H1 (cell line): ENCODE data around the gene SH3BGRL3. TPM values are rescaled to one million over a fixed set of nuclear protein-coding genes. Genes with fewer than 3 reads are reported as not detected.

Experiments
- CEBPB ChIP-seq: IDR thresholded peaks from 2 replicates; pipeline ENCODE4 v1.6.1; 2012; ENCODE audit warnings: low read depth, low read length
- CHD7 ChIP-seq: fragments of 300-600 bp; sonication (generic); IDR thresholded peaks from 2 replicates; pipeline ENCODE4 v1.7.1; 2012; ENCODE audit warnings: low read length, moderate library complexity, mild to moderate bottlenecking, inconsistent platforms; ENCODE audit not compliant: insufficient replicate concordance
- CTCF ChIP-seq, 3 experiments: IDR thresholded peaks; 1 replicate in 2 of 3; 2 replicates in 1 of 3; pipeline versions ENCODE4 v1.5.1 to v1.6.1; 2011; ENCODE audit warnings: low read length in 3 of 3, mild to moderate bottlenecking in 3 of 3, inconsistent platforms in 2 of 3, low read depth in 1 of 3, moderate library complexity in 1 of 3; ENCODE audit not compliant: insufficient read depth in 1 of 3; ENCODE audit errors: control extremely low read depth in 1 of 3
- EZH2 ChIP-seq: fragments of 200-600 bp; sonication (generic); IDR thresholded peaks from 2 replicates; pipeline ENCODE4 v1.7.1; 2012; ENCODE audit warnings: low read depth, mild to moderate bottlenecking, moderate library complexity, low read length, inconsistent platforms; ENCODE audit not compliant: severe bottlenecking
- KDM5A ChIP-seq: fragments of 200-600 bp; IDR thresholded peaks from 2 replicates; pipeline ENCODE4 v1.7.1; 2012; ENCODE audit warnings: mild to moderate bottlenecking, low read length, inconsistent platforms, mixed read lengths
- RAD21 ChIP-seq, 2 experiments: IDR thresholded peaks in 1 of 2; conservative IDR thresholded peaks in 1 of 2; 2 replicates each; pipeline ENCODE4 v1.6.1; 2011; ENCODE audit warnings: low read depth in 2 of 2, low read length in 2 of 2, improper control_type of control experiment in 1 of 2, inconsistent platforms in 1 of 2, mild to moderate bottlenecking in 1 of 2, moderate library complexity in 1 of 2
- RBBP5 ChIP-seq: IDR thresholded peaks from 2 replicates; pipeline ENCODE4 v1.7.1; 2012; ENCODE audit warnings: low read depth, mild to moderate bottlenecking, inconsistent platforms, low read length, moderate library complexity, borderline replicate concordance
- RFX5 ChIP-seq: IDR thresholded peaks from 2 replicates; pipeline ENCODE4 v1.6.1; 2011; ENCODE audit warnings: low read depth, low read length, improper control_type of control experiment, borderline replicate concordance
- SUZ12 ChIP-seq: fragments of 200-600 bp; sonication (generic); IDR thresholded peaks from 2 replicates; pipeline ENCODE4 v1.6.1; 2012; ENCODE audit warnings: mild to moderate bottlenecking, inconsistent platforms, low read length, moderate library complexity, mixed read lengths
- polyA plus RNA-seq, 7 experiments: library from polyadenylated mRNA; depleted of rRNA in 3 of 7; stranded (reverse) in 5 of 7; unstranded in 2 of 7; fragments of >200 nt in 5 of 7; fragments of 200-250 nt in 2 of 7; gene quantifications; 1 replicate in 5 of 7; 2 replicates in 1 of 7; 4 replicates in 1 of 7; pipeline versions ENCODE4 v1.2.1 to v1.2.3, GENCODE V29; 2011 to 2013; ENCODE audit warnings: missing spikeins in 2 of 7, mixed read lengths in 2 of 7
- total RNA-seq: library from RNA; stranded (reverse); fragmentation: NEBNext Ultra II Directional; extraction: Animal tissue kit (Norgen Biotek cat#: 25700); gene quantifications from 2 replicates; pipeline ENCODE4 v1.2.1, GENCODE V29; 2021

SH3BGRL3 gene
- total and polyA plus RNA-seq, 2 of the 8 experiments (the other 6 are each of a cell fraction or from before 2014, with no cell fraction given): 77.8 to 107 TPM

GRCh38 chr1:26328597-26328996 is 48.7 kb downstream of the SH3BGRL3 start (continued):
- TF ChIP-seq CHD7: no peak
- no peak for TF ChIP-seq EZH2
- no peak for TF ChIP-seq RBBP5
- no peak for TF ChIP-seq CTCF (IDR thresholded peaks at IDR 0.05; ENCODE audit: control extremely low read depth in 1 of 3, insufficient read depth in 1 of 3, low read depth in 1 of 3, low read length in 3 of 3)
- no peak for TF ChIP-seq KDM5A
- TF ChIP-seq RFX5: no peak
- no peak for TF ChIP-seq CEBPB
- TF ChIP-seq SUZ12: no peak
- TF ChIP-seq RAD21 (IDR thresholded peaks at IDR 0.05 in 1 of 2, conservative IDR thresholded peaks at IDR 0.05 in 1 of 2; ENCODE audit: low read depth in 2 of 2, low read length in 2 of 2): no peak
